H9 (cell line): ENCODE measurements around the gene MRC2. TPM values are rescaled to one million over a fixed set of nuclear protein-coding genes. Genes with fewer than 3 reads are reported as not detected.

Source experiments
- DNase-seq: peaks from one replicate; pipeline ENCODE4 v3.0.0-alpha.2; 2017
- H2AFZ ChIP-seq: one replicate; pipeline ENCODE4 v1.6.1; 2013; ENCODE audit warnings: mild to moderate bottlenecking, low read length, control low read depth, moderate library complexity
- H2AK5ac ChIP-seq: 2 replicates; pipeline ENCODE4 v1.6.1; 2013; ENCODE audit warnings: low read length, control low read depth, mixed read lengths; ENCODE audit not compliant: insufficient read length
- H2BK120ac ChIP-seq: one replicate; pipeline ENCODE4 v1.6.1; 2013; ENCODE audit warnings: low read depth, mild to moderate bottlenecking, low read length, control low read depth, inconsistent platforms; ENCODE audit not compliant: poor library complexity, severe bottlenecking
- H2BK12ac ChIP-seq: 2 replicates; pipeline ENCODE4 v1.6.1; 2013; ENCODE audit warnings: low read length, control low read depth, mixed read lengths, low read depth; ENCODE audit not compliant: insufficient read length
- H2BK15ac ChIP-seq: 2 replicates; pipeline ENCODE4 v1.6.1; 2013; ENCODE audit warnings: low read depth, low read length, control low read depth
- H2BK20ac ChIP-seq: one replicate; pipeline ENCODE4 v1.6.1; 2013; ENCODE audit warnings: low read depth, mild to moderate bottlenecking, low read length, control low read depth, inconsistent platforms; ENCODE audit not compliant: poor library complexity, severe bottlenecking
- H2BK5ac ChIP-seq: 2 replicates; pipeline ENCODE4 v1.6.1; 2013; ENCODE audit warnings: low read length, control low read depth, mixed read lengths; ENCODE audit not compliant: insufficient read length
- H3K14ac ChIP-seq: 2 replicates; pipeline ENCODE4 v1.6.1; 2013; ENCODE audit warnings: low read length, control low read depth; ENCODE audit not compliant: insufficient read depth
- H3K18ac ChIP-seq: 2 replicates; pipeline ENCODE4 v1.6.1; 2013; ENCODE audit warnings: low read depth, mild to moderate bottlenecking, mixed read lengths, low read length, control low read depth; ENCODE audit not compliant: insufficient read length
- H3K23ac ChIP-seq: 2 replicates; pipeline ENCODE4 v1.6.1; 2013; ENCODE audit warnings: low read length, control low read depth, mixed read lengths, low read depth; ENCODE audit not compliant: insufficient read length
- H3K23me2 ChIP-seq: 2 replicates; pipeline ENCODE4 v1.6.1; 2013; ENCODE audit warnings: low read depth, mild to moderate bottlenecking, mixed read lengths, low read length, control low read depth; ENCODE audit not compliant: insufficient read length, poor library complexity, severe bottlenecking
- H3K27ac ChIP-seq: 2 replicates; pipeline ENCODE4 v1.5.1; 2013; ENCODE audit warnings: low read length, control low read depth, mixed read lengths, low read depth; ENCODE audit not compliant: insufficient read length
- H3K27me3 ChIP-seq: 2 replicates; pipeline ENCODE4 v1.6.1; 2013; ENCODE audit warnings: low read length, control low read depth, inconsistent platforms; ENCODE audit not compliant: insufficient read depth
- H3K4ac ChIP-seq: 2 replicates; pipeline ENCODE4 v1.6.1; 2013; ENCODE audit warnings: low read depth, mild to moderate bottlenecking, control low read depth, inconsistent platforms, low read length, moderate library complexity
- H3K4me1 ChIP-seq: 2 replicates; pipeline ENCODE4 v1.6.1; 2013; ENCODE audit warnings: low read length, control low read depth, inconsistent platforms; ENCODE audit not compliant: insufficient read depth
- H3K4me2 ChIP-seq: 2 replicates; pipeline ENCODE4 v1.6.1; 2013; ENCODE audit warnings: low read length, control low read depth, mixed read lengths; ENCODE audit not compliant: insufficient read length, insufficient read depth
- H3K56ac ChIP-seq: 2 replicates; pipeline ENCODE4 v1.6.1; 2013; ENCODE audit warnings: low read depth, mild to moderate bottlenecking, mixed read lengths, low read length, control low read depth; ENCODE audit not compliant: insufficient read length
- H3K79me1 ChIP-seq: 2 replicates; pipeline ENCODE4 v1.6.1; 2013; ENCODE audit warnings: low read depth, mild to moderate bottlenecking, moderate library complexity, low read length, control low read depth, inconsistent platforms; ENCODE audit not compliant: insufficient read depth, poor library complexity, severe bottlenecking
- H3K79me2 ChIP-seq: 2 replicates; pipeline ENCODE4 v1.6.1; 2013; ENCODE audit warnings: low read length, control low read depth, inconsistent platforms; ENCODE audit not compliant: insufficient read depth
- H3K9ac ChIP-seq: 2 replicates; pipeline ENCODE4 v1.6.1; 2013; ENCODE audit warnings: low read length, control low read depth, mixed read lengths; ENCODE audit not compliant: insufficient read length; ENCODE audit errors: extremely low read depth
- H3K9me3 ChIP-seq: one replicate; pipeline ENCODE4 v1.6.1; 2013; ENCODE audit warnings: low read depth, low read length, inconsistent platforms; ENCODE audit not compliant: control insufficient read depth
- H3T11ph ChIP-seq: one replicate; pipeline ENCODE4 v1.6.1; 2013; ENCODE audit warnings: mild to moderate bottlenecking, low read length, control low read depth, inconsistent platforms
- H4K20me1 ChIP-seq: one replicate; pipeline ENCODE4 v1.6.1; 2013; ENCODE audit not compliant: control insufficient read depth, insufficient read length, insufficient read depth
- H4K5ac ChIP-seq: 2 replicates; pipeline ENCODE4 v1.6.1; 2013; ENCODE audit warnings: low read depth, mild to moderate bottlenecking, mixed read lengths, low read length, control low read depth; ENCODE audit not compliant: insufficient read length
- H4K8ac ChIP-seq: replicated peaks from 2 replicates; pipeline ENCODE4 v1.6.1; 2013; ENCODE audit warnings: low read length, control low read depth, mixed read lengths, low read depth; ENCODE audit not compliant: insufficient read length
- H4K91ac ChIP-seq: 2 replicates; pipeline ENCODE4 v1.6.1; 2013; ENCODE audit warnings: low read depth, mild to moderate bottlenecking, moderate library complexity, mixed read lengths, low read length, control low read depth; ENCODE audit not compliant: insufficient read length
- H3K27ac Mint-ChIP-seq, 3 experiments: 2 replicates in 2 of 3; 3 replicates in 1 of 3; pipeline ENCODE4 v1.8.0; 2020 to 2021; ENCODE audit warnings: mixed read lengths in 3 of 3, mild to moderate bottlenecking in 1 of 3, moderate library complexity in 1 of 3
- H3K27me3 Mint-ChIP-seq: 2 replicates; pipeline ENCODE4 v1.8.0; 2021; ENCODE audit warnings: low read depth, mild to moderate bottlenecking, moderate library complexity, mixed read lengths
- H3K36me3 Mint-ChIP-seq, 3 experiments: 2 replicates in 2 of 3; 3 replicates in 1 of 3; pipeline ENCODE4 v1.8.0; 2020 to 2021; ENCODE audit warnings: low read depth in 3 of 3, mixed read lengths in 3 of 3; ENCODE audit not compliant: insufficient read depth in 1 of 3
- H3K4me1 Mint-ChIP-seq, 2 experiments: 2 replicates each; pipeline ENCODE4 v1.8.0; 2020; ENCODE audit warnings: mixed read lengths in 2 of 2
- H3K4me3 Mint-ChIP-seq, 2 experiments: 2 replicates in 1 of 2; 3 replicates in 1 of 2; pipeline ENCODE4 v1.8.0; 2020 to 2021; ENCODE audit warnings: mild to moderate bottlenecking in 2 of 2, mixed read lengths in 2 of 2, moderate library complexity in 1 of 2
- H3K9me3 Mint-ChIP-seq, 2 experiments: 2 replicates in 1 of 2; 3 replicates in 1 of 2; pipeline ENCODE4 v1.8.0; 2020; ENCODE audit warnings: mild to moderate bottlenecking in 2 of 2, mixed read lengths in 2 of 2, moderate library complexity in 1 of 2
- WGBS: extraction: QIAGEN DNeasy Blood & Tissue Kit; methylation state at CpG from one replicate; pipeline ENCODE4 v1.1.7; 2013; ENCODE audit warnings: missing lambda C conversion rate, low lambda C conversion rate, mixed read lengths; ENCODE audit not compliant: insufficient read length; ENCODE audit errors: extremely low coverage; 5-methylcytosine and 5-hydroxymethylcytosine counted together
- total RNA-seq: library from RNA; stranded (reverse); gene quantifications from 2 replicates; pipeline ENCODE4 v1.2.1, GENCODE V29; 2021
- TF ChIP-seq, protein P1 (sequence below): fragments of 200-600 bp; sonication (generic); conservative IDR thresholded peaks from 3 replicates; pipeline ENCODE4 v1.8.0; 2021; ENCODE audit warnings: antibody characterized with exemption, mild to moderate bottlenecking

The MRC2 gene
- total RNA-seq, 1 experiment from 2014 or later = 18.7 TPM

DNA sequence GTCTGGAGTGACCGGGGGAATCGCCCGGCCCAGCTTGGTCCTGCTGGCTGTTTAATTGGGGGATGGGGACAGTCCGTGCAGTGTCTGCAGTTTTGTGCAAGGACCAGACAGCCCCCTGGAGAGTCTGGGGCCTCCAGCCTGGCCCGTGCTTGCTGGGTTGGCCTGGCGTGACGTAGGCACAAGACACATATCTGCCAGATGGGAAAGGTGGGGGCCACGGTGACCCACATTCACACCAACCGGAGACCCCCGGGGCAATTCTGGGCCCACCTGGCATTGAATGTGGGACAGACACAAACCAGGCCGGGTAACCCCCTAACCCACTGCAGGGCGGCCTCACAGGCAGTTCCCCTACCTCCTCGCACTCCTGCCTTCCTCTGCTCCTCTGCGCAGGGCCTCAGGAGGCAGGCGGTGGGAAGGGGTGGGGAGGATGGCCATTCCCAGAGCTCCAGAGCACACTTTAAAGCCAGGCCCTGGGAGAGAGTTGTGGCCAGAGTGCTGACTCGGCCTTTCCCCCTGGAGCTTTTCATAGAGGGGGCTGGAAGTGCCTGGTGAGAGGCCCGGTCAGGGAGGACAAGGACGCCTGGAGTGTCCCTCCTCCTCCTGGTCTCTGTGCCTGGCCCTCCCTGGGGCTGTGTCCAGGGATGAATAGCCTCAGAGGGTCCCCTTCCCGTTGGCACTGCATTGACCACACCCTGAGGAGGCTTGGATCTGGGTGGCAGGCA, 1.5 kb downstream of the MRC2 start:
- H3K23me2 ChIP-seq = peaks cover 16% of the 10 kb centered on the region
- no peak overlapping the region for H2BK12ac ChIP-seq
- peak overlapping the region; percentile 27; the same call in 1 of the 2 replicates for H3K14ac ChIP-seq
- no peaks in the 10 kb centered on the region for H3K79me1 ChIP-seq
- H4K8ac ChIP-seq = no peak overlapping the region
- H3K9me3 Mint-ChIP-seq = no peaks in the 10 kb centered on the region; a peak in 1 of 5 replicates
- no peak overlapping the region for H3K56ac ChIP-seq
- H3T11ph ChIP-seq = no peak overlapping the region
- no peak overlapping the region for H3K9ac ChIP-seq
- DNase-seq = peak; percentile 67
- TF ChIP-seq, protein P1, sequence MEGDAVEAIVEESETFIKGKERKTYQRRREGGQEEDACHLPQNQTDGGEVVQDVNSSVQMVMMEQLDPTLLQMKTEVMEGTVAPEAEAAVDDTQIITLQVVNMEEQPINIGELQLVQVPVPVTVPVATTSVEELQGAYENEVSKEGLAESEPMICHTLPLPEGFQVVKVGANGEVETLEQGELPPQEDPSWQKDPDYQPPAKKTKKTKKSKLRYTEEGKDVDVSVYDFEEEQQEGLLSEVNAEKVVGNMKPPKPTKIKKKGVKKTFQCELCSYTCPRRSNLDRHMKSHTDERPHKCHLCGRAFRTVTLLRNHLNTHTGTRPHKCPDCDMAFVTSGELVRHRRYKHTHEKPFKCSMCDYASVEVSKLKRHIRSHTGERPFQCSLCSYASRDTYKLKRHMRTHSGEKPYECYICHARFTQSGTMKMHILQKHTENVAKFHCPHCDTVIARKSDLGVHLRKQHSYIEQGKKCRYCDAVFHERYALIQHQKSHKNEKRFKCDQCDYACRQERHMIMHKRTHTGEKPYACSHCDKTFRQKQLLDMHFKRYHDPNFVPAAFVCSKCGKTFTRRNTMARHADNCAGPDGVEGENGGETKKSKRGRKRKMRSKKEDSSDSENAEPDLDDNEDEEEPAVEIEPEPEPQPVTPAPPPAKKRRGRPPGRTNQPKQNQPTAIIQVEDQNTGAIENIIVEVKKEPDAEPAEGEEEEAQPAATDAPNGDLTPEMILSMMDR = no peak
- peaks cover 4% of the 10 kb centered on the region; the same call in 1 of the 2 replicates for H3K79me2 ChIP-seq
- H3K36me3 Mint-ChIP-seq = peaks cover 0 to 11% (median 5%) of the 10 kb centered on the region in 3 experiments; a peak in 5 of 7 replicates
- no peak overlapping the region for H2BK15ac ChIP-seq
- peak overlapping the region; percentile 80 to 90 for H3K4me3 Mint-ChIP-seq
- H3K4me1 ChIP-seq = peaks cover 9% of the 10 kb centered on the region; the same call in 1 of the 2 replicates
- H3K4me2 ChIP-seq = peak overlapping the region; percentile 52
- no peak overlapping the region for H4K5ac ChIP-seq
- no peak overlapping the region for H2AFZ ChIP-seq
- no CpG with 5 or more reads among the region's 19 CpGs for WGBS
- H3K27me3 Mint-ChIP-seq = peaks cover 22% of the 10 kb centered on the region
- no peak overlapping the region for H2BK5ac ChIP-seq
- no peak overlapping the region for H3K23ac ChIP-seq
- H2BK120ac ChIP-seq = no peak overlapping the region
- no peak overlapping the region for H3K4ac ChIP-seq
- no peak overlapping the region for H3K27ac ChIP-seq
- H4K91ac ChIP-seq = no peak overlapping the region
- no peak overlapping the region for H3K18ac ChIP-seq
- H2BK20ac ChIP-seq = no peak overlapping the region
- H3K9me3 ChIP-seq = no peaks in the 10 kb centered on the region
- H2AK5ac ChIP-seq = no peak overlapping the region
- H4K20me1 ChIP-seq = no peaks in the 10 kb centered on the region
- peak overlapping the region in 1 of 3 experiments; percentile 27; a peak in 1 of 7 replicates for H3K27ac Mint-ChIP-seq
- H3K4me1 Mint-ChIP-seq = peaks cover 49 to 55% of the 10 kb centered on the region in 2 experiments
- H3K27me3 ChIP-seq = no peaks in the 10 kb centered on the region
